Right hindlimb (tissue), 1 donor: ENCODE data around the gene COL26A1.
"Not testable (repeated sequence)": the region's sequence is repeated elsewhere in the genome, so short reads cannot be mapped to it uniquely, and the experiment has no call there.

ENCODE experiments used
- DNase-seq: peaks from one replicate; pipeline ENCODE4 v3.0.0-alpha.2; 2018

COL26A1 gene

DNA sequence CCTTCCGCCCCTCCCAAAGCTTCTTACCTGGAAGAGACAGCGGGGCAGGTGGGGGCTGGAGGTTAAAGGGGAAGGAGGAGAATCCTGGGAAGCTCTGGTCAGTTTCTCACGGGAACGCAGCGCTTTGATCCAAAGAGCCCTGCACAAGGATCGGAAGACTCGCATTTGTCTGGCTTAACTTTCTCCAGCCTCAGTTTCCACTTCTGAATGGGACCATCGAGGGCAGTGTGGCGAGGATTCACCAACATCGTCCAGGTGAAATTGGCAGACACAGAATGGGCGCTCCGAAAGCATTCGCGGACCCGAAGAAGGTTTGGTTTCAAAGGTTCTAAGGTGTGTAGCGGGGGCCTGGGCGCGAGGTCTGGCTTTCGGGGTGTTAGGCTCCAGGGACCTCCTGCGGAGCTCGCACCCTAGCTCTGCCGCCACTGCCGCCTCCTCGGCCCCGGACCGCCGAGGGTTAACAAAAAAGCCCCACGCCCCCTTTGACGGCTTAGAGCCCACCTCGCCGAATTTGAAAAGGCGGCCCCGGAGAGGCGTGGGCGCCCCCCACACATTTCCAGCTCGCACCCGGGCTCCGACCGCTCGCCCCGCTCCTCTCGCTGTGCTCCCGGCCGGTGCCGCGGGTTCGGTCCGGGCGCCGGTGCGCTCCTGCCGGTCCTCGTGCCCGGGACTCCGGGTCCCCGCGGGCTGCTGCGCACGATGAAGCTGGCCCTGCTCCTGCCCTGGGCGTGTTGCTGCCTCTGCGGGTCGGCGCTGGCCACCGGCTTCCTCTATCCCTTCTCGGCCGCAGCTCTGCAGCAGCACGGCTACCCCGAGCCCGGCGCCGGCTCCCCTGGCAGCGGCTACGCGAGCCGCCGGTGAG lies at the start of gene COL26A1:
COL26A1 (plus strand) TSS at position 542 of the 862 bp plus-strand sequence; CDS start at position 700, 158 bp downstream.
- DNase-seq = peak; percentile 61

DNA sequence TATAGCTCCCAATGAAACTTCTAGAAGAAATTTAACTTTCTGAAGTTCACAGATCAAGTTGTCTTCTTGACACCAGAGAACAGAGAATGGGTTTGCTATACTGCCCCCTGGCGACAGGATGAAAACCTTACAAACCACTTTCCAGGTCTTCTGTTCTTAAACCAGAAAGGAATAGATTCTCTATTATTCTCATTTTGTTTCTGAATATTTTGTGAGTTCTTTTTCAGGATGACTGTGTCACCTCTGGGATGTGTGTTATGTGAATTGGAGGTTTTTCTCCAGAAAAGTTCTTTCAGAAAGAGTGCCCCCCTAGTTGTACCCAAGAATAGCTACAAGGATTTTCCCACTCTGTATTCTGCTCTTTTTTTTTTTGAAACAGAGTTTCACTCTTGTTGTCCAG lies 47.3 kb upstream of the COL26A1 start:
- no peak for DNase-seq

DNA sequence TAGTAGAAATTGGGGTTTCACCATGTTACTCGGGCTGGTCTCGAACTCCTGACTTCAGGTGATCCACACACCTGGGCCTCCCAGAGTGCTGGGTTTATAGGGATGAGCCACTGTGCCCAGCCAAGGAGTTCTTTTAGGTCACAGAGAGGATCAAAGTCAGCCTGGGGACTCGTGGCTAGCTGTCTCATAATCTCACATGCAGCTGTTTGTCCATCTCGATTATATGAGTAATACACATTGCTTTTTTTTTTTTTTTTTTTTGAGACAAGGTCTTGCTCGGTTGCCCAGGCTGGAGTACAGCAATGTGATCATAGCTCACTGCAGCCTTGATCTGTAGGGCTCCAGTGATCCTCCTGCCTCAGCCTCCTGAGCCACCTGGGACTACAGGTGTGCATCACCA lies 43.3 kb upstream of the COL26A1 start:
- DNase-seq = no peak

DNA sequence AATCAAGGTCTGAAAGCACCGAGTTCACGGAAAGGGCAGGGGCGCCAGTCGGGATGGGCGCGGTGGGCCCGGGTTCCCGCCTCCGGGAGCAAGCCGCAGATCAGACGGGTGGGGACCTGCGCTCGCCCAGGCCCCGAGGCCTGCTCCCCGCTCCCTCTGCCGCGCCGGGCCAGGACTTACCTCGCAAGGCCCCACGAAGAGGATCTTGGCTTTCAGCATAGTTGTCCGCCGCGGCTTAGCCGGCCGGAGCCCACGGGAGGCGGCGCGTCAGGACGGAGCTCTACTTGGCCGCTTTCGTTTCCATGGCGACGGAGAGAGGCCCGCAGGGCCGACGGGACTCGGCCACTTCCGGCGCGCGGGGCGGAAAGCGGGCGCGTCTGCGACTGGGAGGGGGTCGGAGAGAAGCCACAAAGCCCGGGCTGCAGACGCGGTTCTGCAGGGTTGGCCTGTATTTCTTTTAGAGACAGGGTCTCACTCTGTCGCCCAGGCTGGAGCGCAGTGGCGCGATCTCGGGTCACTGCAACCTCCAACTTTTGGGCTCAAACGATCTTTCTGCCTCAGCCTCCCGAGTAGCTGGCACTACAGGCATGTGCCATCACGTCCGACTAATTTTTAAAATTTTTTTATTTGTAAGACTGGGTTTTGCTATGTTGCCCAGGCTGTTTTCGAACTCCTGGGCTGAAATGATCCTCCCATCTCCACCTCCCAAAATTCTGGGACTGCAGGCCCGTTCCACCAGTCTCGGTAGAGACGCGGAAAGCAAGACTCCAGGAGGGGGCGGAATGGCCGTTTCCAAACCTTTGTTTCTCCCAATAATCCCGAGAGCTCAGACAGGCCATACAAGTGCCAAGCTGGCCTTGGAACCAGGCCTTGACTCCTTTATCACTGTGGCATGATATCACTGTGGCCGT lies 40.9 kb upstream of the COL26A1 start, which contains the start of gene IFT22:
IFT22 (minus strand) TSS at position 322 of the 911 bp plus-strand sequence; CDS start at position 219, 103 bp downstream.
- DNase-seq = peak; percentile 95

DNA sequence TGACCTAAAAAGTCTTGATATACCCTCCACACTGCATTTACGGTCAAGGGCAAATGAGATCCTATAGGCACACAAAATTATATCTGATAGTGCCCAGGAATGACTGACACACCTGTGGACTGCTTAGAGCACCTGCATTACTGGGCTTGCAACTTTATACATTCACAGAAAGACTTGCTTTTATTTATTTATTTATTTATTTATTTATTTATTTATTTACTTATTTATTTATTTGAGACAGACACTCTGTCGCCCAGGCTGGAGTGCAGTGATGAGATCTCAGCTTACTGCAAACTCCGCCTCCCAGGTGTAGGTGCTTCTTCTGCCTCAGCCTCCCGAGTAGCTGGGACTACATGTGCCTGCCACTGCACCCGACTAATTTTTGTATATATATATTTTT lies 34.5 kb upstream of the COL26A1 start:
- no peak for DNase-seq

DNA sequence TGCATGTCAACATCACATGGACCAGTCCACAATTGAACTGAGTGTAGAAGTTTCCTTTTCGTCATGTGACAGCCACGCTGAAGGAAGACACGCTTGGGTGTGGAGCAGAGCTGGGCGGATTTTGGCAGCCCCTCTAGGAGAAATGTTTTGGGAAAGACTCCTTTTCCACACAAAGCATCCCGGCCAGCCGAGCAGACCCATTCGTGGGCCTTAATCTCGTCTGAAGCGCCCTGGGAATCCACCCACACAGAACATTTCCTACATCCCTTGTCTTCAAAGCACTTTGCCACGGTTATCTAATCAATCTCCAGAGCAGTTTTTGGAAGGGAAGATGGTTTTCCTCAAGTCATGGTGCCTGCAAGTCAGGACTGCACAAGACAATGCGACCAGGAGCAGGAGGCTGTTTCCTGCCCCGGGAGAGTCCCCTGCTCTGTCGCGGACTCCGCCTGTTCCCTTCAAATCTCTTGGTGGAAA lies 32.6 kb upstream of the COL26A1 start:
- no peak for DNase-seq

DNA sequence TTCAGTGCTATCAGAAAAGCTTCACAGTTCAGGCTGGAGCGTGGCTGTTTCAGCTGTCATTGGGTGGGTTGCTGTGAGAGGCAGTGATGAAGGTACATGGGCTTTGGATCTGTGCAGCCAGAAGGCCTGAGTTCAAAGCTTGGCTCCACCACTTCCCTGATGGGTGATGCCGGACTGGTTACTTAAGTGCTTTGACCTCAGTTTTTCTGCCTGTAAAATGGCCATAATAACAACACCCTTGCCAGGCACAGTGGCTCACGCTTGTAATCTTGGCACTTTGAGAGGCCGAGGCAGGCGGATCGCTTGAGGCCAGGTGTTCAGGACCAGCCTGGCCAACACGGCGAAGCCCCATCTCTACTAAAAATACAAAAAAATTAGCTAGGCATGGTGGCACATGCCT lies 30.6 kb upstream of the COL26A1 start:
- no peak for DNase-seq

DNA sequence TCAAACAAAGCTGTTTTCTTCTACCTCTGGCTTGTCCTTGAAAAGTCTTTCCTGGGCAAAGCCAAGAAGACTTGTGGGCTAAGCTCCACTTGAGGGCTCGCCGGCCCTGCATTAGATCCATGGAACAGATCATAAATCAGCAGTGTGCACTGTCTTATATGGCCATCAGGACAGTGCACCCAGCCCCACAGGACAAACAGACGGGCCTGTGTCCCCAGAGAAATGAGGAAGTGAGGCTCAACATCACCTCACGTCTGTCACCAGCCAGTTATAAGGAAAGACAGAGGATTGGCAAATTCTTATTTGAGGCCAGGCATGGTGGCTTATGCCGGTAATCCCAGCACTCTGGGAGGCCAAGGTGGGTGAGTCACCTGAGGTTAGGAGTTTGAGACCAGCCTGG lies 28.8 kb upstream of the COL26A1 start:
- no peak for DNase-seq

DNA sequence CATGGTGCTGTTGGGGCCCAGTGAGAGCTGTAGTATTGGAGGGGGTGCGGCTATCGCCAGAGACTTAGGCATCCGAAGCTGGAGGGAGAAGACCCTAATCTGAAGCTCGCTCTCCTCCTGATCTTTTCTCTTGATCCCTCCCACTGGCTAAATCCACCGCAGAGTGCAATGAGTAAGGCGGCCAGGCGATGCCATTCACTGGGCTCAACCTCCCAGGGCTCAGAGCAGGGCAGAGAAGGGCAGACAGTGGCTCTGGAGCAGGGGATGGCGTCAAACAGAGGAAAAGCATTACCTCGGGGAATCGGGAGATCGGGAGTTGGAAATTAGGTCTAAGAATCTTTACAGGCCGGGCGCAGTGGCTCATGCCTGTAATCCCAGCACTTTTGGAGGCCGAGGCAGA lies 22.3 kb upstream of the COL26A1 start:
- no peak for DNase-seq

DNA sequence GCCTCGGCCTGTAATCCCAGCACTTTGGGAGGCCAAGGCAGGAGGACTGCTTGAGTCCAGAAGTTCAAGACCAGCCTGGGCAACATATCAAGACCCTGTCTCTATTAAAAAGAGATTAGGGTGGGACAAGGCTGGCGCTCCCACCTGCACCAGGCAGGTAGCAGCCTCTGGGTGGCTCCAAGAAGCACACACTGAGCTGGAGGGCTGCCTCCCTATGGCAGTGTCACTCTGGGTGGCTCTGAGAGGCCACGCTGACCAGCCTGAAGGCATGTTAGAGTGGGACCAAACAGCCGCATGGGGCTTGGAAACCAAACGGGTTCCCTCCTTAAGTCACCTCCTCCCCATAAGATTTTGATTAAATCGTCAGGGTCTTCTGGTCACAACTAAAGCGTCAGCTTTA lies 19.8 kb upstream of the COL26A1 start:
- no peak for DNase-seq

DNA sequence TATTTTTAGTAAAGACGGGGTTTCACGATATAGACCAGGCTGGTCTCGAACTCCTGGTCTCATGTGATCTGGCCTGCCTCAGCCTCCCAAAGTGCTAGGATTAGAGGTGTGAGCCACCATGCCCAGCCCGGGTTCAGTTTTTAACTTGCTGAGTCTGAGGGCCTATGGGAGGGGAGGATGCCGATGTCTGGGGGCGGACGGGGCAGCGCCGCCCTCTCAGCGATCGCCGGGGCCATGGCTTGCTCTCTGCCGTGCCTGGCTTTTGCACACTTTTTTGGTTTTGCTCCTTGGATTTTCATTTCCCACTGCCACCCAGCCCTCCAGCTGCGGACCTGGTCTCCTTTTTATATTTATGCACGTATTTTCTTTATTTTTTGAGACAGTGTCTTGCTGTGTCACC lies 15.2 kb upstream of the COL26A1 start:
- no peak for DNase-seq

DNA sequence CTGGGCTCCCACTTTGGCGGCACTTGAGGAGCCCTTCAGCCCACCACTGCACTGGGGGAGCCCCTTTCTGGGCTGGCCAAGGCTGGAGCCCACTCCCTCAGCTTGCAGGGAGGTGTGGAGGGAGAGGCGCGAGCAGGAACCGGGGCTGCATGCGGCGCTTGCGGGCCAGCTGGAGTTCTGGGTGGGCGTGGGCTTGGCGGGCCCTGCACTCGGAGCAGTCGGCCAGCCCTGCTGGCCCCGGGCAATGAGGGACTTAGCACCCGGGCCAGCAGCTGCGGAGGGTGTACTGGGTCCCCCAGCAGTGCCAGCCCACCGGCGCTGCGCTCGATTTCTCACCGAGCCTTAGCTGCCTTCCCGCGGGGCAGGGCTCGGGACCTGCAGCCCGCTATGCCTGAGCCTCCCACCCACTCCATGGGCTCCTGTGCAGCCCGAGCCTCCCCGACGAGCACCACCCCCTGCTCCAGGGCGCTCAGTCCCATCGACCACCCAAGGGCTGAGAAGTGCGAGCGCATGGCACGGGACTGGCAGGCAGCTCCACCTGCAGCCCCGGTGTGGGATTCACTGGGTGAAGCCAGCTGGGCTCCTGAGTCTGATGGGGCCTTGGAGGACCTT lies 14.1 kb upstream of the COL26A1 start:
- not testable (repeated sequence) for DNase-seq

DNA sequence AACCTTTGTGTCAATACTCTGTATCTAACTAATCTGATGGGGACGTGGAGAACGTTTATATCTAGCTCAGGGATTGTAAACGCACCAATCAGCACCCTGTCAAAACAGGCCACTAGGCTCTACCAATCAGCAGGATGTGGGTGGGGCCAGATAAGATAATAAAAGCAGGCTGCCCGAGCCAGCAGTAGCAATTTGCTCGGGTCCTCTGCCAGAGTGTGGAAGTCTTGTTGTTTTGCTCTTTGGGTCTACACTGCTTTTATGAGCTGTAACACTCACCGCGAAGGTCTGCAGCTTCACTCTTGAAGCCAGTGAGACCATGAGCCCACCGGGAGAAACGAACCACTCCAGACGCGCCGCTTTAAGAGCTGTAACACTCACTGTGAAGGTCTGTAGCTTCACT lies 13.4 kb upstream of the COL26A1 start:
- not testable (repeated sequence) for DNase-seq

DNA sequence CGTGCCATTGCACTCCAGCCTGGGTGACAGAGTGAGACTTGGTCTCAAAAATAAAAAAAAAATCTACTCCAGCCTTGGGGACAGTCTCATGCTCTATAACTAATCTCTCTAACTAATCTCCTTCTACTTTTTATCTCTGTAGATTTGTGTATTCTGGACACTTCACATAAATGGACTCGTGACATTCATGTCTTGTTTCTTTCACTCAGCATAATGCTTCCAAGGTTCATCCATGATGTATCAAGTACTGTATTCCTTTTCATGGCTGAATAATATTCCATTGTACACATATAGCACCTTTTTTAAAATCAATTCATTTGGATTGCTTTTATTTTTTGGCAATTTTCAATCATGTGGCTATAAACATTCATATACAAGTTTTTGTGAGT lies 9.8 kb upstream of the COL26A1 start:
- no peak for DNase-seq

DNA sequence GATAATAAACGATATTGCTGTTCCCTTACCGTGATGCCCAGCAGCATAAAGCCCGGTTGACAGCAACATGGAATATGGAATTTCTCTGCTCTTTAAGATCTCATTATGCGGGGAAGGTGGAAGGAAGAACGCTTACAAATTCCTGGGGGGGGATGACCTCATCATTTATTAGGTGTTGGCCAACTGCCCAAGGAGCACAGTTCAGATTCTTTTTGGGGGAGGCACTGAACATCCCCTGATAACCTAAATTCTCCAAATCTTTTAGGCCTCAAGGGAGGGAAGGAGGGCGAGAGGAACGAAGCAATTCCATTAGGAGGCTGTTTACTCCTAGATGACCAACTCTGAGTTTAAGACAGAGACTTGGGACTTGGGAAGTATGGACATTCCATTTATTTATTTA lies 5.2 kb upstream of the COL26A1 start:
- DNase-seq = no peak

DNA sequence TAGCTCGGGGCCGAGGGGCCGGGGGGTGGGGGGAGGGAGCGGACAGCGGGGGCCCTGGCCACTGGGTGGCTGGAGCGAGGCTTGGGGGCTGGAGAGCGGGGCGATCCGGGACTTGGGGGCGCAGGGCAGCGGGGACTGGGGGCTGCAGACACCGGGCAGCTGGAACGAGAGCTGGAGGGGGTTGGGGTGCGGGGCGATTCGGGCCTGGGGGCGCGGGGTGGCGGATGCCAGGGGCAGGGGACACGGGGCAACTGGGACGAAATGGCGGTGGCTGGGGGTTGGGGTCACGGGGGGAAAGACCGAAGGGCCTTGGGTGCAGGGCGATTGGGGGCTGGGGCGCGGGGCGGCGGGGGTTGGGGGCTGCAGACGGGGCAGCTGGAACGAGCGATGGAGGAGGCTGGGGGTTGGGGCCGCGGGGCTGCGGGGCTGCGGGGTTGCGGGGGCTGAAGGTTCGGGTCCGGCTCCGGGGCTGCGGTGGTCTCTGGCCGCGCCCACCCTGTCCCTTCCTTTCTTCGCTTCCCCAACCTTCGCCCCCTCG lies 590 bp downstream of the COL26A1 start:
- no peak for DNase-seq

DNA sequence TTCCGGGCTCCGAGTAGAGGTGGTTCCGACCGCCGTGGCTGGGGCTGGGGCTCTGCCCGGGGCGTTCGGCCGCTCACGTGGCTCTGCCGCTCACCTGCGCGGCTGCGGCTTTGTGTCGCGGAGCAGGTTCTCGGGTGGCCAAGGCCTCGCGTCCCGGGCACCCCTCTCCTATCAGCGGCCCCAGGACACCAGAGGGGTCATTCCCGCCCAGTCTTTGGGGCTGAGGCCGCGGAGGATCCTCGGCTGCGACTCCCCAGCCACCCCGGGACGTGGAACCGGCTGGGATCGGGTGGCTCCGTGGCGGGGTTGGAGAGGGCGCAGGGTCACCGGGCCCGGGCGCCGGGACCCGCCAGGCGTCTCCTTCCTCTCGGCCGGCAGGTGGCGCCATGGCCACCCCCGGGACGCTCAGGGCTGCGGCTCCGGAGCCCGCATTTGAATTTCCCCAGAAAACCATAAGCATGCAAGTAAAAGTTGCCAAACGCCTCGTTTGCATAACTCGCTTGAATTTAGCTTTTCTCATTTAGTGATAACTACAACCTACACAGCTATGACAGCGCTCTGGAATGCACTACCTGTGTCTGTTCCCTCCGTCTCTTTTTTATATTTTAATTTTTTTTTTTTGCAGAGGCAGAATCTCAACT lies 1.2 kb downstream of the COL26A1 start:
- peak; percentile 78 for DNase-seq

DNA sequence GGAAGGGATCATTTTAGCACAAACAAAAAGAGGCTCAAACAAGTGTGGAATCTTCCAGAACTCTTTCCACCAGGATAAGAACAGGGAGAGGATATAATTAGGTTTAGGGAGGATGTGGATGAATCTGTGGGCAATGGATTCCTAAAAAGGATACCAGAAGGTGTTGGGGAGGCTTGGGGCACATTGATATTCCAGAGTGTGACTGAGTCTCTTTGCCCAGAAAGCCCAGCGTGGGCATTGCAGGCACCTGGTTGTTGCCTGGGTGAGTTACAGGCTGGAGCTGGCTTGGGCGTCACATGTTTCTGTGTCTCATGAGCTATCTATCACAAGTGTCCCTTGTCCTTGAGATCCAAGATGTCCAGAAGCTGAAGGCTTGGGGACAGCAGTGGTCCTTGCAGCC lies 3.3 kb downstream of the COL26A1 start:
- no peak for DNase-seq

DNA sequence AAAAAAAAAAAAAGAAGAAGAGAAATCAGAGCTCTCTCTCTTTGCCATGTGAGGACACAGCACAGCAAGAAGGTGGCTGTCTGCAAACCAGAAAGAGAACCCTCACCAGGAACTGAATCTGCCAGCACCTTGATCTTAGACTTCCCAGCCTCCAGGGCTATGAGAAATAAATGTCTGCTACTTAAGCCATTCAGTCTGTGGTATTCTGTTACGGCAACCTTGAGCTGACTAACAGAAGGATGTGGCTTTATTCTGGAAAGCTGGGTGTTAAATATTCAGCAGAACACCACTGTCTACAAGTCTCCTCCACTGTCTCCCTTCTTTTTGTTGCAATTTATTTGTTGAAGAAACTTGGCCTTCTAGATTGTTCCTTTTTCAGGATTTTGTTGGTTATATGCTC lies 5.0 kb downstream of the COL26A1 start:
- no peak for DNase-seq

DNA sequence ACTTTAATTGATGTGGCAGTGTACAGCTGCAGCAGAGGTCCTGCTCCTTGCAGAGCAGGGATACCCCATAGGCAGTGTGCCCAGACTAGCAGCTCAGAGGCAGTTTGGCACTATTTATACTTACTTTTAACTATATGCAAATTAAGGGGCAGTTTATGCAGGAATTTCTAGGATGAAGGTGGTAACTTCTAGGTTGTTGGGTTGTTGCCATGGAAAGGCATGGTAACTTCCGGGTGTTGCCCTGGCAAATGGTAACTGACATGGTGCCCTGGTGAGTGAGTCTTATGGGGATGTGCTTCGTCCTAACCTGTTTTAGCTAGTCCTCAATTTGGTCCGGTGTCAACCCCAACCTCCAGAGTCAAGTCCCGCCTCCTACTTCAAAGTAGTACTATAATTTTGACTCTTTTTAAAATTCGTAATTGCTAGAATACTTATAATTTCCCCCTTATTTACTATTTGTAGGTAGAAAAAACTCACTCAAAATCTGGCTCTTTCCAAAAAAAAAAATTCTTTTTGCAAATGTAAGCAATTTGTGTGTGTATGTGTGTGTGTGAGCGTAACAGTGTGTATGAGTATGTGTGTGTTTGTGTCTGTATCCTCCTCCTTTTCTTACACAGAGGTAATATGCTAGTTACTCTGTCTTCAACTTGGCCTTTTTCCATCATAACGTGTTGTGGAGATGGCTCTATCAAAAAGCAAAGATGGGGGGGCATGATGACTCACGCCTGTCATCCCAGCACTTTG lies 5.9 kb downstream of the COL26A1 start:
- no peak for DNase-seq

DNA sequence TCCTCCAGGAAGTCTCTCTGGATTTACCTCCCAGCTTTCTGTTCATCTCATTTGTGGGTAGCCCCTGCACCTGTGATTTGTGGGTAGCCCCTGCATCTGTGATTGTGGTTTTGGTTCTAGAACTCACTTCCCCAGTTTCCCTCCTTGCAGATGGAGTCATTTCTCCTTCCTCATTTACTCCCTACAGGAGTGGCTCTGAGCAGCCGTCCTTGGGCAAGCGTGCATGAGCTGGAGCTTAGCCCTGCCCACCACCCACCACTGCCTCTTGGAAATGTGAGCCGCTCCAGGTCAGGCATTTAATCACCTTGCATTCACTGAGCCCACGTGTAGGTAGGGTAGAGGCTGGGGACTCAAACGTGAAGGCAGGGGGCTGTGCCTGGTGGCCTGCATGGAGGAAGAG lies 8.2 kb downstream of the COL26A1 start:
- DNase-seq = no peak
